Dermis blood vessel endothelial cell (primary cell): ENCODE measurements around the gene MED13L. TPM values are rescaled to one million over a fixed set of nuclear protein-coding genes. Genes with fewer than 3 reads are reported as not detected.
A peak's percentile ranks its signal among the peaks of the same experiment; 100 is the strongest.

Experiments used
- DNase-seq: peaks from one replicate; pipeline ENCODE4 v3.0.0; 2010
- total RNA-seq: library from RNA; depleted of rRNA; stranded (reverse); fragments of >200 nt; gene quantifications from 2 replicates; pipeline ENCODE4 v1.2.3, GENCODE V29; 2014

MED13L gene
- total RNA-seq, 1 donor from 2014 or later: 115 TPM

GRCh38 chr12:116276652-116277466 lies 634 bp downstream of the MED13L start:
- peak; percentile 80 for DNase-seq

GRCh38 chr12:116274551-116275375 lies 2.7 kb downstream of the MED13L start:
- DNase-seq: no peak

GRCh38 chr12:116273813-116274550 lies 3.5 kb downstream of the MED13L start:
- DNase-seq: no peak

GRCh38 chr12:116267948-116268347 lies 9.5 kb downstream of the MED13L start:
- DNase-seq: no peak

- DNase-seq: peak; percentile 54
Observed at GRCh38 chr12:116266631-116267349, 10.7 kb downstream of the MED13L start.

- DNase-seq: peak; percentile 34
Observed at GRCh38 chr12:116266168-116266601, 11.3 kb downstream of the MED13L start.

DNA sequence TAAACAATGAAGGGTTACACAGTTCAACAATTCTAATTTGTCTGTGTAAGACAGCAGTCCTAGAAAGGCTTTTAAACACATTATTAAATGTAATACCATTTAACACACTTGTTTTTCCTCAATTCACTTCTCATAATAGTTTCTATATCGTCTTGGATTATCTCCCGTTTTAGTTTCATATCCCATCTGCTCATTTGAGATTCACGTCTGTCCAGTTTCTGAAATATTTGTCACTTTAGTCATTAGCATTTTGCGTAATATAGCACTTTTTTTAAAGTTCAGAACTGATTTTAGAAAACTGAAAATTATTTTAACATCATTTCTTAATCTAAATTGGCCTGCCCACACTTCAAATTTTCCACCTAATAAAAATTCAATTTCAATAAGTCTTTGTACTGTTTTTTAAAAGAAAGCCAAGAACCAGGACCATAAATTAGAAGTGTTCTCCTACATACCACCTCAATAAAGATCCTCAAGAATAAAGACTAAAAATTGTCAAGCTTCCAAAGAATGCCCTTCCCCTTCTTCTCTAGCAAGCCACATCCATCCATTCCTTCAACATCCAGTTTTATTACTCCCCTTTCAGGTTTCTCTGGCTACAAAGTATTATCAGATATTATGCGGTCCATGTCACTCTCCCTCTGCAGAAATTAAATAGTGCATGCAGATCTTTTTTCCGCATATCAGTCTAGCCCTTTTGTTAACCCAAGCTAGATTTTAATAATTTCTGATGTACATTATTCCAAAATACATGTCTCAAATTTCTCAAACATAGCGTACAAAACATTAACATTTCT lies 11.9 kb downstream of the MED13L start:
- no peak for DNase-seq

DNA sequence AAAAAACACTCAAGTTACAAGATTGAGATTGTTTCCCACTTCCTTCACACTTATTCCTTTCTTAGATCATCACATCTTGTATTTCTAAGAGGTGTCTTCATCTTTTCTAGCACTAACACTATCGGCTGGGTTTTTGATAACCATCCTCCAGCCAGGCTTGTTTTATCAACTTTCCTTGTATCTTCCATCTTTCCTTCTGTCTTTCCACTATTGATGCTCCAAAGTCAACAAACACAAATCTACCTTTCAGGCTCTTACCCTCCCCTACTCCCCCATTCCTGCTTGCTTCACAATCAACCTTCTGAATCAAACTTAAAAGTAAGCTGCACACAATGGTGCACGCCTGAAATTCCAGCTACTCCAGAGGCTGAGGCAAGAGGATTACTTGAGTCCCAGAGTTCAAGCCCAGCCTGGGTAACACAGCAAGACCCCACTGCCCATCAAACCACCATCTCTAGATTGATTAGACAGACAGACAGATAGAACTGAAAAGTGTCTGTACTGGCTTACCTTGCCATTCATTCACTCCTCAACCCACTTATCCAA lies 12.9 kb downstream of the MED13L start:
- no peak for DNase-seq

GRCh38 chr12:116263844-116264243 lies 13.6 kb downstream of the MED13L start:
- DNase-seq: no peak

DNA sequence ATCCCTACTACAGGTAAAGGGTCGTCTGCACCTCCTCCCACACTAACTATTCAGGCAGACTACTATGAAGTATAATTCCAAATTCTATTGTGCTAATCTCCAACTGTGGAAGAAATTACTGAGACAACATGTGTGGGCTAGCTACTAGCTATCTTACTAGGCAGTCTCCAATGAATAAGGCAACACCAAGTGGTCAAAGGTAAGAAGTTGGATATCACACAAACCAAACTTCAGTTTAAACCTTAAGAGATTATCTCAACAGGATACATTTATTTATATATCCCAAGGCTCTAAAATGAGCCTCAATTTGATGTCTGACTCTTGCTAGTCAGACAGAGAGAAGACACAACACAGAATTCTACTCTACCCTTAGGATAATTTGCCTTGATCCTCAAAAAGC lies 14.1 kb downstream of the MED13L start:
- DNase-seq: no peak

- DNase-seq: no peak
Observed at GRCh38 chr12:116262741-116263140, 14.8 kb downstream of the MED13L start.

- DNase-seq: no peak
Observed at GRCh38 chr12:116261525-116262100, 15.9 kb downstream of the MED13L start.

GRCh38 chr12:116259800-116260577 lies 17.5 kb downstream of the MED13L start:
- DNase-seq: no peak

GRCh38 chr12:116257826-116258225 lies 19.7 kb downstream of the MED13L start:
- DNase-seq: no peak

GRCh38 chr12:116257215-116257614 lies 20.3 kb downstream of the MED13L start:
- peak; percentile 57 for DNase-seq

DNA sequence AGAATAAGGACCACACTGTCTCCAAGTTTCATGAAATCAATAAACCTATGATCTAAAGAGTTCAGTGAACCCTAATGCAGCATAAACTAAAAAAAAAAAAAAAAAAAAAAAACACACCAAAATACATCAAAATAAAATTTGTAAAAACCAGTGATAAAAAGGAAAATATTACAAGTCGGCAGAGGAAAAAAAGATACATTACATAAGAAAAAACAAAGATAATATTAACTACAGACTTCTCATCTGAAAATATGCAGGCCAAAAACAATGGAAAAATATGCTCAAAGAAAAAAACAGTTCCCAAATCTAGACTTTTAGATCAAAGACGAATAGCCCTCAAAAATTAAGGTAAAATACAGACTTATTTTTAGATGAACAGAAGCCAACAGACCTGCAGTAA lies 27.6 kb downstream of the MED13L start:
- DNase-seq: no peak

GRCh38 chr12:116248930-116249329 lies 28.6 kb downstream of the MED13L start:
- DNase-seq: no peak

DNA sequence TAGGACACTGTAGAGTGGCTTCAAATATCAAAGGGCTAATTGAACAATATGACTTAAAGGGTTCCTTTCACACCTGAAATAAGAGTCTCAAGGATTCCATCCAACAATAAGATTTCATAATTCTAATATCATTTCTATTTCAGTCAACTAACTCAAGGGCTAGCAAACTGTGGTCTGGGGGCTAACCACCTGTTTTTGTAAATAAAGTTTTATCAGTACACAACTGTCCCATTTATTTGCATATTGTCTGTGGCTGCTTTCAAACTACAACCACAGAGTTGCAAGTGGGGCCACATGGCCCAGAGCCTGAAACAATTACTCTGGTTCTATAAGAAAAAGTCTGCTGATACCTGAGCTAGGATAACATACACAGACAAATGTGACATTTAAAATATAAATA lies 29.1 kb downstream of the MED13L start:
- no peak for DNase-seq

- DNase-seq: no peak
Observed at GRCh38 chr12:116247377-116247776, 30.1 kb downstream of the MED13L start.
